Measurements from ENCODE around the gene SIL1. TPM values are rescaled to one million over a fixed set of nuclear protein-coding genes. Genes with fewer than 3 reads are reported as not detected.

Gene SIL1
- total and polyA plus RNA-seq, 8 donors = 22.2 to 83.6 (median 33.4) TPM

GRCh38 chr5:139019880-139020279, 178.3 kb downstream of the SIL1 start:
- DNase-seq = no peak
- H3K27ac ChIP-seq = no peak overlapping the region
- no peak overlapping the region for H3K4me3 ChIP-seq
- H3K36me3 ChIP-seq = peaks cover 0 to 90% (median 76%) of the 10 kb centered on the region in 4 donors
- WGBS, 5 donors = 63 to 92% (median 78%) methylated on average over 4 of the region's 4 CpGs
- no peaks in the 10 kb centered on the region for H3K9me3 ChIP-seq
- no peaks in the 10 kb centered on the region for H3K4me1 ChIP-seq
- intact Hi-C loops (cut with DNase I; ENCODE audit: low total_unique reads) = no loop called here
- H3K27me3 ChIP-seq = no peaks in the 10 kb centered on the region
- TF ChIP-seq POLR2A (IDR thresholded peaks at IDR 0.05) = no peak
- no peak for TF ChIP-seq CTCF (IDR thresholded peaks at IDR 0.05)
- TF ChIP-seq POLR2AphosphoS5 (IDR thresholded peaks at IDR 0.05) = no peak
- TF ChIP-seq EP300 (IDR thresholded peaks at IDR 0.05) = no peak

GRCh38 chr5:139019211-139019610, 179.0 kb downstream of the SIL1 start:
- H3K4me3 ChIP-seq = no peak overlapping the region
- TF ChIP-seq POLR2AphosphoS5 (IDR thresholded peaks at IDR 0.05) (no peak), POLR2A (IDR thresholded peaks at IDR 0.05) (no peak), CTCF (IDR thresholded peaks at IDR 0.05) (no peak), EP300 (IDR thresholded peaks at IDR 0.05) (no peak)
- no peaks in the 10 kb centered on the region for H3K9me3 ChIP-seq
- intact Hi-C loops (cut with DNase I; ENCODE audit: low total_unique reads) = no loop called here
- no peak overlapping the region for H3K27ac ChIP-seq
- peaks cover 0 to 90% (median 71%) of the 10 kb centered on the region in 4 donors for H3K36me3 ChIP-seq
- no peak for DNase-seq
- 96 to 100% (median 97%) methylated on average over 3 of the region's 3 CpGs for WGBS, 5 donors
- H3K4me1 ChIP-seq = no peaks in the 10 kb centered on the region
- no peaks in the 10 kb centered on the region for H3K27me3 ChIP-seq

- DNase-seq = no peak
- H3K27ac ChIP-seq = no peak overlapping the region
- no peak overlapping the region for H3K4me3 ChIP-seq
- no peak for TF ChIP-seq CTCF (IDR thresholded peaks at IDR 0.05)
- no peak for TF ChIP-seq POLR2AphosphoS5 (IDR thresholded peaks at IDR 0.05)
- no peak for TF ChIP-seq EP300 (IDR thresholded peaks at IDR 0.05)
- TF ChIP-seq POLR2A (IDR thresholded peaks at IDR 0.05) = no peak
- peaks cover 0 to 78% (median 57%) of the 10 kb centered on the region in 4 donors for H3K36me3 ChIP-seq
- intact Hi-C loops (cut with DNase I; ENCODE audit: low total_unique reads) = no loop called here
- H3K4me1 ChIP-seq = no peaks in the 10 kb centered on the region
- no peaks in the 10 kb centered on the region for H3K9me3 ChIP-seq
- 89 to 93% (median 92%) methylated on average over 5 of the region's 5 CpGs for WGBS, 5 donors
- H3K27me3 ChIP-seq = no peaks in the 10 kb centered on the region
These were observed 180.5 kb downstream of the SIL1 start for GRCh38 chr5:139017624-139018023.

- no peak for DNase-seq
- TF ChIP-seq POLR2AphosphoS5 (IDR thresholded peaks at IDR 0.05) = no peak
- TF ChIP-seq EP300 (IDR thresholded peaks at IDR 0.05) = no peak
- TF ChIP-seq POLR2A (IDR thresholded peaks at IDR 0.05) = no peak
- TF ChIP-seq CTCF (IDR thresholded peaks at IDR 0.05) = no peak
- no peak overlapping the region for H3K4me3 ChIP-seq
- intact Hi-C loops (cut with DNase I; ENCODE audit: low total_unique reads) = no loop called here
- WGBS, 5 donors = 95 to 98% (median 96%) methylated on average over 3 of the region's 3 CpGs
- no peak overlapping the region for H3K27ac ChIP-seq
- H3K9me3 ChIP-seq = no peaks in the 10 kb centered on the region
- H3K36me3 ChIP-seq = peaks cover 0 to 64% (median 53%) of the 10 kb centered on the region in 4 donors
- H3K27me3 ChIP-seq = no peaks in the 10 kb centered on the region
- H3K4me1 ChIP-seq = no peaks in the 10 kb centered on the region
These were observed 182.0 kb downstream of the SIL1 start for GRCh38 chr5:139016186-139016585.
